HepG2 (cell line): ENCODE results near the gene PLEKHA6. TPM values are rescaled to one million over a fixed set of nuclear protein-coding genes. Genes with fewer than 3 reads are reported as not detected.

ENCODE experiments used
- ATM ChIP-seq: fragments of 450-650 bp; IDR thresholded peaks from 2 replicates; pipeline ENCODE4 v1.7.1; 2017; ENCODE audit warnings: mild to moderate bottlenecking, borderline replicate concordance
- HMG20A ChIP-seq: IDR thresholded peaks from 2 replicates; pipeline ENCODE4 v1.6.1; 2016; ENCODE audit warnings: borderline replicate concordance
- HNF1A ChIP-seq, 2 experiments: sonication (generic) in 1 of 2; formaldehyde crosslinking in 1 of 2; IDR thresholded peaks; 2 replicates each; pipeline versions ENCODE4 v1.4.0 to v1.6.1; 2016 to 2020; ENCODE audit warnings: borderline replicate concordance in 1 of 2, low read depth in 1 of 2, mild to moderate bottlenecking in 1 of 2, missing genetic modification reagents in 1 of 2
- HNRNPUL1 ChIP-seq: fragments of 200-400 bp; formaldehyde crosslinking; IDR thresholded peaks from 2 replicates; pipeline ENCODE4 v1.6.1; 2017; ENCODE audit warnings: low read depth, mild to moderate bottlenecking, low read length, moderate library complexity
- KDM2A ChIP-seq: sonication (generic); formaldehyde crosslinking; IDR thresholded peaks from 2 replicates; pipeline ENCODE4 v1.4.0; 2020; ENCODE audit warnings: low read depth, missing genetic modification reagents, borderline replicate concordance
- MEIS1 ChIP-seq: sonication (generic); formaldehyde crosslinking; IDR thresholded peaks from 2 replicates; pipeline ENCODE4 v1.9.0; 2021; ENCODE audit warnings: mild to moderate bottlenecking, missing genetic modification reagents, moderate library complexity, borderline replicate concordance
- MIXL1 ChIP-seq: IDR thresholded peaks from 2 replicates; pipeline ENCODE4 v1.6.1; 2016
- MXD4 ChIP-seq: IDR thresholded peaks from 2 replicates; pipeline ENCODE4 v1.6.1; 2016; ENCODE audit warnings: mild to moderate bottlenecking, missing biosample characterization, missing genetic modification reagents
- NFE2L2 ChIP-seq: fragments of 150-350 bp; IDR thresholded peaks from 2 replicates; pipeline ENCODE4 v1.6.1; 2014; ENCODE audit warnings: low read length
- RBM39 ChIP-seq: fragments of 200-400 bp; formaldehyde crosslinking; IDR thresholded peaks from one replicate; pipeline ENCODE4 v1.6.1; 2018; ENCODE audit warnings: antibody characterized with exemption, mild to moderate bottlenecking, low read depth, low read length; ENCODE audit not compliant: poor library complexity, severe bottlenecking
- SALL1 ChIP-seq: sonication (generic); formaldehyde crosslinking; IDR thresholded peaks from 2 replicates; pipeline ENCODE4 v1.8.0; 2022; ENCODE audit warnings: mild to moderate bottlenecking, missing genetic modification reagents
- SIX1 ChIP-seq: sonication (generic); formaldehyde crosslinking; IDR thresholded peaks from 2 replicates; pipeline ENCODE4 v1.4.0; 2020; ENCODE audit warnings: missing genetic modification reagents, borderline replicate concordance
- STAG1 ChIP-seq: sonication (generic); formaldehyde crosslinking; IDR thresholded peaks from 2 replicates; pipeline ENCODE4 v1.4.0; 2020; ENCODE audit warnings: missing genetic modification reagents
- TARDBP ChIP-seq: sonication (generic); formaldehyde crosslinking; IDR thresholded peaks from 2 replicates; pipeline ENCODE4 v1.8.0; 2022; ENCODE audit warnings: mild to moderate bottlenecking, missing genetic modification reagents
- ZFY ChIP-seq: sonication (generic); formaldehyde crosslinking; IDR thresholded peaks from 2 replicates; pipeline ENCODE4 v1.4.0; 2020; ENCODE audit warnings: missing genetic modification reagents
- ZNF350 ChIP-seq: sonication (generic); formaldehyde crosslinking; IDR thresholded peaks from 2 replicates; pipeline ENCODE4 v1.4.0; 2020; ENCODE audit warnings: mild to moderate bottlenecking, low read depth, missing genetic modification reagents, borderline replicate concordance
- polyA plus RNA-seq, 8 experiments: library from polyadenylated mRNA; depleted of rRNA in 3 of 8; stranded (reverse) in 7 of 8; unstranded in 1 of 8; fragments of >200 nt; fragmentation: Illumina TruSeq in 4 of 8; extraction: Trizol in 4 of 8; gene quantifications; 2 replicates each; pipeline versions ENCODE4 v1.2.1 to v1.2.3, GENCODE V29; 2011 to 2016; ENCODE audit warnings: low read depth in 4 of 8, missing spikeins in 1 of 8, mixed read lengths in 1 of 8; ENCODE audit not compliant: insufficient read depth in 1 of 8
- total RNA-seq, 5 experiments: library from RNA; depleted of rRNA; stranded (reverse); fragments of >200 nt; fragmentation: Illumina TruSeq; extraction: Trizol; gene quantifications; 2 replicates each; pipeline ENCODE4 v1.2.3, GENCODE V29; 2016; ENCODE audit warnings: low read depth in 1 of 5
- TF ChIP-seq, protein P1 (sequence below): sonication (generic); formaldehyde crosslinking; IDR thresholded peaks from 2 replicates; pipeline ENCODE4 v1.8.0; 2022; ENCODE audit warnings: missing genetic modification reagents, mild to moderate bottlenecking, borderline replicate concordance
- TF ChIP-seq, protein P2 (sequence below): sonication (generic); formaldehyde crosslinking; IDR thresholded peaks from 2 replicates; pipeline ENCODE4 v1.5.0; 2020; ENCODE audit warnings: missing genetic modification reagents
- TF ChIP-seq, protein P3 (sequence below): sonication (generic); formaldehyde crosslinking; conservative IDR thresholded peaks from 2 replicates; pipeline ENCODE4 v1.8.0; 2022; ENCODE audit warnings: mild to moderate bottlenecking, moderate library complexity, missing genetic modification reagents

Gene PLEKHA6
- total and polyA plus RNA-seq, 2 of the 13 experiments (the other 11 are each of a cell fraction or from before 2014, with no cell fraction given): 5.3 to 11.4 TPM

- TF ChIP-seq HNRNPUL1 (no peak), SIX1 (CRISPR knock-in tag) (no peak), MXD4 (CRISPR knock-in tag) (no peak), ATM (no peak), KDM2A (CRISPR knock-in tag) (peak; percentile 49; the same call in 1 of the 2 replicates), HNF1A (IDR thresholded peaks at IDR 0.05; ENCODE audit: low read depth) (no peak), HNF1A (CRISPR knock-in tag; IDR thresholded peaks at IDR 0.05; ENCODE audit: borderline replicate concordance) (peak; percentile 28; the same call in 1 of the 2 replicates), STAG1 (CRISPR knock-in tag) (peak; percentile 88), TARDBP (no peak), RBM39 (no peak), NFE2L2 (no peak), HMG20A (CRISPR knock-in tag) (no peak), MIXL1 (CRISPR knock-in tag) (no peak), SALL1 (peak; percentile 49), ZFY (CRISPR knock-in tag) (peak; percentile 32; the same call in 1 of the 2 replicates), MEIS1 (no peak), ZNF350 (0 out of 2 replicates have a peak, but pooled peaks have one; percentile 15)
- TF ChIP-seq, protein P1, sequence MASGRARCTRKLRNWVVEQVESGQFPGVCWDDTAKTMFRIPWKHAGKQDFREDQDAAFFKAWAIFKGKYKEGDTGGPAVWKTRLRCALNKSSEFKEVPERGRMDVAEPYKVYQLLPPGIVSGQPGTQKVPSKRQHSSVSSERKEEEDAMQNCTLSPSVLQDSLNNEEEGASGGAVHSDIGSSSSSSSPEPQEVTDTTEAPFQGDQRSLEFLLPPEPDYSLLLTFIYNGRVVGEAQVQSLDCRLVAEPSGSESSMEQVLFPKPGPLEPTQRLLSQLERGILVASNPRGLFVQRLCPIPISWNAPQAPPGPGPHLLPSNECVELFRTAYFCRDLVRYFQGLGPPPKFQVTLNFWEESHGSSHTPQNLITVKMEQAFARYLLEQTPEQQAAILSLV (CRISPR knock-in tag): no peak
- TF ChIP-seq, protein P2, sequence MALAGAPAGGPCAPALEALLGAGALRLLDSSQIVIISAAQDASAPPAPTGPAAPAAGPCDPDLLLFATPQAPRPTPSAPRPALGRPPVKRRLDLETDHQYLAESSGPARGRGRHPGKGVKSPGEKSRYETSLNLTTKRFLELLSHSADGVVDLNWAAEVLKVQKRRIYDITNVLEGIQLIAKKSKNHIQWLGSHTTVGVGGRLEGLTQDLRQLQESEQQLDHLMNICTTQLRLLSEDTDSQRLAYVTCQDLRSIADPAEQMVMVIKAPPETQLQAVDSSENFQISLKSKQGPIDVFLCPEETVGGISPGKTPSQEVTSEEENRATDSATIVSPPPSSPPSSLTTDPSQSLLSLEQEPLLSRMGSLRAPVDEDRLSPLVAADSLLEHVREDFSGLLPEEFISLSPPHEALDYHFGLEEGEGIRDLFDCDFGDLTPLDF (CRISPR knock-in tag): no peak
- TF ChIP-seq, protein P3, sequence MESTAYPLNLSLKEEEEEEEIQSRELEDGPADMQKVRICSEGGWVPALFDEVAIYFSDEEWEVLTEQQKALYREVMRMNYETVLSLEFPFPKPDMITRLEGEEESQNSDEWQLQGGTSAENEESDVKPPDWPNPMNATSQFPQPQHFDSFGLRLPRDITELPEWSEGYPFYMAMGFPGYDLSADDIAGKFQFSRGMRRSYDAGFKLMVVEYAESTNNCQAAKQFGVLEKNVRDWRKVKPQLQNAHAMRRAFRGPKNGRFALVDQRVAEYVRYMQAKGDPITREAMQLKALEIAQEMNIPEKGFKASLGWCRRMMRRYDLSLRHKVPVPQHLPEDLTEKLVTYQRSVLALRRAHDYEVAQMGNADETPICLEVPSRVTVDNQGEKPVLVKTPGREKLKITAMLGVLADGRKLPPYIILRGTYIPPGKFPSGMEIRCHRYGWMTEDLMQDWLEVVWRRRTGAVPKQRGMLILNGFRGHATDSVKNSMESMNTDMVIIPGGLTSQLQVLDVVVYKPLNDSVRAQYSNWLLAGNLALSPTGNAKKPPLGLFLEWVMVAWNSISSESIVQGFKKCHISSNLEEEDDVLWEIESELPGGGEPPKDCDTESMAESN: no peak
Measured at GRCh38 chr1:204258213-204259115, 101.3 kb downstream of the PLEKHA6 start (continued).
